ENCODE results near the gene EGFL6.
A peak's percentile ranks its signal among the peaks of the same experiment; 100 is the strongest.

EGFL6 gene

DNA sequence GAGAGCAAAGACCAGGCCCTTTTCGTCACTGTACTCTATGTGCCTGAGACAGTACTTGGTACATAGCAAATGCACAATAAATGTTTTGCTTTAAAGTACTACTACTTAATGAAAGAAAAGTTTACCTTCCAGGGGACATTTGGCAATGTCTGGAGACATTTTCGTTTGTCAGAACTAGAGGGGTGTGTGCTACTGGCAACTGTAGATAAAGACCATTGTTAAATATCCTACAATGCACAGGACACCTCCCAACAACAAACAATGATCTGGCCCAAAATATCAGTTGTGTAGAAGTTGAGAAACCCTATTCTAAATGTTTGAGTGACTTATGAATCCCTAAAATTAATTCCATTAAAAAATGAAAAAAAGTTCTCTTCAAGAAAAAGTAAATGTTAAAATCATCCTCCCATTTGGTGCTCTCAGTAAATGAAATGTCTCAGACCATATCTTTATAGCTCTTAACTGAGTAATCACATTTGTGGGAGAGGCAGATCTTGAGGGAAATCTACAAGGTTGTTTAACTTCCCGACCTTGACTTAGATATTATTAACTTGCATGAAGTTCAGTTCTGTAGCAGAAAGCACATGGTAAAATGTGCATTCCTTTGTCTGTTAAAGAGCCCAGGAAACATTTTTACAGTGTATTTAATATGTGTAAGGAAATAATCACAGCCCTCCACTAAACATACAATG, 18.5 kb downstream of the EGFL6 start:
- TF ChIP-seq, protein P1, sequence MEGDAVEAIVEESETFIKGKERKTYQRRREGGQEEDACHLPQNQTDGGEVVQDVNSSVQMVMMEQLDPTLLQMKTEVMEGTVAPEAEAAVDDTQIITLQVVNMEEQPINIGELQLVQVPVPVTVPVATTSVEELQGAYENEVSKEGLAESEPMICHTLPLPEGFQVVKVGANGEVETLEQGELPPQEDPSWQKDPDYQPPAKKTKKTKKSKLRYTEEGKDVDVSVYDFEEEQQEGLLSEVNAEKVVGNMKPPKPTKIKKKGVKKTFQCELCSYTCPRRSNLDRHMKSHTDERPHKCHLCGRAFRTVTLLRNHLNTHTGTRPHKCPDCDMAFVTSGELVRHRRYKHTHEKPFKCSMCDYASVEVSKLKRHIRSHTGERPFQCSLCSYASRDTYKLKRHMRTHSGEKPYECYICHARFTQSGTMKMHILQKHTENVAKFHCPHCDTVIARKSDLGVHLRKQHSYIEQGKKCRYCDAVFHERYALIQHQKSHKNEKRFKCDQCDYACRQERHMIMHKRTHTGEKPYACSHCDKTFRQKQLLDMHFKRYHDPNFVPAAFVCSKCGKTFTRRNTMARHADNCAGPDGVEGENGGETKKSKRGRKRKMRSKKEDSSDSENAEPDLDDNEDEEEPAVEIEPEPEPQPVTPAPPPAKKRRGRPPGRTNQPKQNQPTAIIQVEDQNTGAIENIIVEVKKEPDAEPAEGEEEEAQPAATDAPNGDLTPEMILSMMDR (conservative IDR thresholded peaks at IDR 0.05; ENCODE audit: low read length): no peak

DNA sequence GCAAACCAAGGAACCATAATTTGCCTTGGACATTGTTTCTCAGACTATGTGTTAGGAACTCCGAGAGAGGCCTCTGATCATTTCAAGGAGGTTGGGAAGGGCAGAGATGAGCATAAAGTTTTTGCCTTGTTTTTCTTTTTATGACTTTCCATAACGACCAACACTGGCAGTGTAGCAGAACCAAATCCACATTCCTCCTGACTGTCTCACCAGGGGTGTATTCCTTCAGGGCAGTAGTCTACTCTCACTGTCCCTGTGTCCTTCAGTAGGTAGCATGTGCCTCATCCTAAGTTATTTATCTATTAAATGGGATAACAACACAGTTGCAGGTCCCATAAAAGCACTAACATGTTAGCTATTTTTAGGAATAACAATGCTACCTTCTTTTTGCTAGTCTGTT, 20.8 kb downstream of the EGFL6 start:
- H3K4me3 ChIP-seq (ENCODE audit: low read length): no peak overlapping the region
- TF ChIP-seq, protein P1 (conservative IDR thresholded peaks at IDR 0.05; ENCODE audit: low read length): no peak
- no peak for DNase-seq (ENCODE audit: low read depth)

More for the DNA sequence above, 18.5 kb downstream of the EGFL6 start:
- no peak for DNase-seq (ENCODE audit: low read depth)
- H3K4me3 ChIP-seq (ENCODE audit: low read length): no peak overlapping the region

DNA sequence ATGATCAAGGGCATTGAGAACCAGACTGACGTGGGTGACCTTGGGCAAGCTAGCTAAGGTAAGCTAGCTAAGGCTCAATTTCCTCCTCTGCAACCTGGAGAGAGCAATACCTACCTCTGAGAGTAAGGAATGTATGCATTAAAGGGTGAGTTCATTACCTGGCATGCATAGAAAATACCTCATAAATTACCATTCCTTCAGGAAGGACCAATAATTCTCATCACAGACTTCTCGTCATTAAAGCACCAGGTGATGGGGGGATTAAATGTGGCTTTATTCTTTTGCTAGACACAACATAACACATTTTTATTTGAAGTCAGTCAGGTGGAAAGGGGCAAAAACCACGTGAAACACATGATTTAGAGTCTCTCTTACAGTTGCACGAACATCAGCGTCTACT, 21.5 kb downstream of the EGFL6 start:
- DNase-seq (ENCODE audit: low read depth): no peak
- TF ChIP-seq, protein P1 (conservative IDR thresholded peaks at IDR 0.05; ENCODE audit: low read length): no peak
- no peak overlapping the region for H3K4me3 ChIP-seq (ENCODE audit: low read length)

DNA sequence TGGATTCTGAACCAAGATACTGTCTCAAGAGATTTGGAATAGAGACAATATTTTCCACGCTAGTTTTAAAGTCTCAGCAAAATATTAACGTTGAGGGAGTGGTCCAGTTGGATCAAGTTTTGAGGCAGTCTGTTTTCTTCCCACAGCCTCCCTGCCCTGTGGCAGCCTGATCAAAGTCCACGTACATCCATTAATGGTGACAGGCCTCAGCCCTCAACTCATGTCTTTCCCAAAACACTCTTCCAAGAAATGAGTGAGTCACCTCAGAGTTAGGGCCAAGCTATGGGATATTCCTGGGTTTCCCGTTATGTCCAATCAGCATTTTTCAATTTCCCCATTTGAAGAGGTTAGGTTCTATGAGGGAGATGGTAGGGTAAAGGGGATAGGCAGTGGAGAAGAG, 28.5 kb downstream of the EGFL6 start:
- DNase-seq (ENCODE audit: low read depth): no peak
- H3K4me3 ChIP-seq (ENCODE audit: low read length): no peak overlapping the region
- TF ChIP-seq, protein P1 (conservative IDR thresholded peaks at IDR 0.05; ENCODE audit: low read length): no peak

DNA sequence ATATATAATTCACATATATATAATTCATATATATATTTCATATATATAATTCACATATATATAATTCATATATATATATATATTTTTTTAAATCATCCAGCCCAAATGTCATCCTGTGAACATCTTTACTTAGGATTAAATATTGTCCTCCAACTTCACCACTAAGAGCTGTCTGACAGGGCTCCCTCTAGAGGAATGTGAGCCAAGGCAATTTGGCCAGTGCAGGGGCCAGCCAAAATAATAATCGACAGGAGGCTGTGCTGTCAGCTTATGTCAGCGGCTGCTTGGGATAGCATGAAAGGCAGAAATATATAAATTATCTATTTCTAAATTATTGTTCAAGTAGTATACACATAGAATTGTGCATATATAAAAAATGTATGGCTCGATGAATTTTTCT, 29.5 kb downstream of the EGFL6 start:
- no peak overlapping the region for H3K4me3 ChIP-seq (ENCODE audit: low read length)
- no peak for DNase-seq (ENCODE audit: low read depth)
- TF ChIP-seq, protein P1 (conservative IDR thresholded peaks at IDR 0.05; ENCODE audit: low read length): peak; percentile 15; the same call in 1 of the 2 replicates

DNA sequence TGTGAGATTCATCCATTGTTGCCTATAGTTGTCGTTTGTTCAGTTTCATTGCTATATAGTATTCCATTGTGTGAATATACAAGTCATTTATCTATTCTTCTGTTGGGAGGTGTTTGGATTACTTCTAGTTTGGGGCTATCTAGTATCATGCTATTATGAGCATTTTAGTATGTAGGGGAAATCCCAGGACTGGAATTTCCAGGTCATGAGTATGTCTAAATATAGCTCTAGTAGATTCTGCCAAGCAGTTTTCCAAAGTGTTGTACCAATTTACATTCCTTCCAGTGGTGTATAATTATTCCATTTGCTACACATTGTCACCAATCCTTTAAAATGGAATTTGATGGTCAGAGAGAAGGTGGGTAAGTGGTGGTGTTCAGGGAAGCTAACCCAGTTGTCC, 30.1 kb downstream of the EGFL6 start:
- no peak for DNase-seq (ENCODE audit: low read depth)
- H3K4me3 ChIP-seq (ENCODE audit: low read length): no peak overlapping the region
- TF ChIP-seq, protein P1 (conservative IDR thresholded peaks at IDR 0.05; ENCODE audit: low read length): no peak

DNA sequence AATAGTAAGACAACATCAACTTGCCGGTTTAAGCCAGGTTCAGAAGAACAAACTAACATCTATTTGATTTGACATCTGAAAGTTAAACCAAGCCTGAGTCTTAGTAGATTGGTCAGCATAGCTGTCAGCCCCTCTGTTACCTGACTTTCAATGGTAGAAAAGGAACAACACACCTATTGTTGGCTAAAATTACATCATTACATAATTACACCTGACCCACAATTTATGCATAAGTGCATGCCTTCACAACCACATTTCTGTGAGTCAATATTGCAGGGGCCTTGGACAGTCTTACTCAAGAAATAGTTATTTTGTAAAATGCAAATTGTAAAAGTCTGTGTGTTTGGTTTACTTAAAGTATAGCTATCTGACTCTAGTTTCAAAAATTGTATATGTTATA, 36.2 kb downstream of the EGFL6 start:
- no peak for DNase-seq (ENCODE audit: low read depth)
- TF ChIP-seq, protein P1 (conservative IDR thresholded peaks at IDR 0.05; ENCODE audit: low read length): no peak
- H3K4me3 ChIP-seq (ENCODE audit: low read length): no peak overlapping the region

Measured in AG10803 (cell line).